H9 (cell line): ENCODE data around the gene BPIFB3. TPM values are rescaled to one million over a fixed set of nuclear protein-coding genes. Genes with fewer than 3 reads are reported as not detected.
A peak's percentile ranks its signal among the peaks of the same experiment; 100 is the strongest.

Experiments used
- DNase-seq: peaks from one replicate; pipeline ENCODE4 v3.0.0-alpha.2; 2017
- H2AFZ ChIP-seq: one replicate; pipeline ENCODE4 v1.6.1; 2013; ENCODE audit warnings: mild to moderate bottlenecking, low read length, control low read depth, moderate library complexity
- H2AK5ac ChIP-seq: 2 replicates; pipeline ENCODE4 v1.6.1; 2013; ENCODE audit warnings: low read length, control low read depth, mixed read lengths; ENCODE audit not compliant: insufficient read length
- H2BK120ac ChIP-seq: one replicate; pipeline ENCODE4 v1.6.1; 2013; ENCODE audit warnings: low read depth, mild to moderate bottlenecking, low read length, control low read depth, inconsistent platforms; ENCODE audit not compliant: poor library complexity, severe bottlenecking
- H2BK12ac ChIP-seq: 2 replicates; pipeline ENCODE4 v1.6.1; 2013; ENCODE audit warnings: low read length, control low read depth, mixed read lengths, low read depth; ENCODE audit not compliant: insufficient read length
- H2BK15ac ChIP-seq: 2 replicates; pipeline ENCODE4 v1.6.1; 2013; ENCODE audit warnings: low read depth, low read length, control low read depth
- H2BK20ac ChIP-seq: one replicate; pipeline ENCODE4 v1.6.1; 2013; ENCODE audit warnings: low read depth, mild to moderate bottlenecking, low read length, control low read depth, inconsistent platforms; ENCODE audit not compliant: poor library complexity, severe bottlenecking
- H2BK5ac ChIP-seq: 2 replicates; pipeline ENCODE4 v1.6.1; 2013; ENCODE audit warnings: low read length, control low read depth, mixed read lengths; ENCODE audit not compliant: insufficient read length
- H3K14ac ChIP-seq: 2 replicates; pipeline ENCODE4 v1.6.1; 2013; ENCODE audit warnings: low read length, control low read depth; ENCODE audit not compliant: insufficient read depth
- H3K18ac ChIP-seq: 2 replicates; pipeline ENCODE4 v1.6.1; 2013; ENCODE audit warnings: low read depth, mild to moderate bottlenecking, mixed read lengths, low read length, control low read depth; ENCODE audit not compliant: insufficient read length
- H3K23ac ChIP-seq: 2 replicates; pipeline ENCODE4 v1.6.1; 2013; ENCODE audit warnings: low read length, control low read depth, mixed read lengths, low read depth; ENCODE audit not compliant: insufficient read length
- H3K23me2 ChIP-seq: 2 replicates; pipeline ENCODE4 v1.6.1; 2013; ENCODE audit warnings: low read depth, mild to moderate bottlenecking, mixed read lengths, low read length, control low read depth; ENCODE audit not compliant: insufficient read length, poor library complexity, severe bottlenecking
- H3K27ac ChIP-seq: 2 replicates; pipeline ENCODE4 v1.5.1; 2013; ENCODE audit warnings: low read length, control low read depth, mixed read lengths, low read depth; ENCODE audit not compliant: insufficient read length
- H3K27me3 ChIP-seq: 2 replicates; pipeline ENCODE4 v1.6.1; 2013; ENCODE audit warnings: low read length, control low read depth, inconsistent platforms; ENCODE audit not compliant: insufficient read depth
- H3K4ac ChIP-seq: 2 replicates; pipeline ENCODE4 v1.6.1; 2013; ENCODE audit warnings: low read depth, mild to moderate bottlenecking, control low read depth, inconsistent platforms, low read length, moderate library complexity
- H3K4me1 ChIP-seq: 2 replicates; pipeline ENCODE4 v1.6.1; 2013; ENCODE audit warnings: low read length, control low read depth, inconsistent platforms; ENCODE audit not compliant: insufficient read depth
- H3K4me2 ChIP-seq: 2 replicates; pipeline ENCODE4 v1.6.1; 2013; ENCODE audit warnings: low read length, control low read depth, mixed read lengths; ENCODE audit not compliant: insufficient read length, insufficient read depth
- H3K56ac ChIP-seq: 2 replicates; pipeline ENCODE4 v1.6.1; 2013; ENCODE audit warnings: low read depth, mild to moderate bottlenecking, mixed read lengths, low read length, control low read depth; ENCODE audit not compliant: insufficient read length
- H3K79me1 ChIP-seq: 2 replicates; pipeline ENCODE4 v1.6.1; 2013; ENCODE audit warnings: low read depth, mild to moderate bottlenecking, moderate library complexity, low read length, control low read depth, inconsistent platforms; ENCODE audit not compliant: insufficient read depth, poor library complexity, severe bottlenecking
- H3K79me2 ChIP-seq: 2 replicates; pipeline ENCODE4 v1.6.1; 2013; ENCODE audit warnings: low read length, control low read depth, inconsistent platforms; ENCODE audit not compliant: insufficient read depth
- H3K9ac ChIP-seq: 2 replicates; pipeline ENCODE4 v1.6.1; 2013; ENCODE audit warnings: low read length, control low read depth, mixed read lengths; ENCODE audit not compliant: insufficient read length; ENCODE audit errors: extremely low read depth
- H3K9me3 ChIP-seq: one replicate; pipeline ENCODE4 v1.6.1; 2013; ENCODE audit warnings: low read depth, low read length, inconsistent platforms; ENCODE audit not compliant: control insufficient read depth
- H3T11ph ChIP-seq: one replicate; pipeline ENCODE4 v1.6.1; 2013; ENCODE audit warnings: mild to moderate bottlenecking, low read length, control low read depth, inconsistent platforms
- H4K20me1 ChIP-seq: one replicate; pipeline ENCODE4 v1.6.1; 2013; ENCODE audit not compliant: control insufficient read depth, insufficient read length, insufficient read depth
- H4K5ac ChIP-seq: 2 replicates; pipeline ENCODE4 v1.6.1; 2013; ENCODE audit warnings: low read depth, mild to moderate bottlenecking, mixed read lengths, low read length, control low read depth; ENCODE audit not compliant: insufficient read length
- H4K8ac ChIP-seq: replicated peaks from 2 replicates; pipeline ENCODE4 v1.6.1; 2013; ENCODE audit warnings: low read length, control low read depth, mixed read lengths, low read depth; ENCODE audit not compliant: insufficient read length
- H4K91ac ChIP-seq: 2 replicates; pipeline ENCODE4 v1.6.1; 2013; ENCODE audit warnings: low read depth, mild to moderate bottlenecking, moderate library complexity, mixed read lengths, low read length, control low read depth; ENCODE audit not compliant: insufficient read length
- H3K27ac Mint-ChIP-seq, 3 experiments: 2 replicates in 2 of 3; 3 replicates in 1 of 3; pipeline ENCODE4 v1.8.0; 2020 to 2021; ENCODE audit warnings: mixed read lengths in 3 of 3, mild to moderate bottlenecking in 1 of 3, moderate library complexity in 1 of 3
- H3K27me3 Mint-ChIP-seq: 2 replicates; pipeline ENCODE4 v1.8.0; 2021; ENCODE audit warnings: low read depth, mild to moderate bottlenecking, moderate library complexity, mixed read lengths
- H3K36me3 Mint-ChIP-seq, 3 experiments: 2 replicates in 2 of 3; 3 replicates in 1 of 3; pipeline ENCODE4 v1.8.0; 2020 to 2021; ENCODE audit warnings: low read depth in 3 of 3, mixed read lengths in 3 of 3; ENCODE audit not compliant: insufficient read depth in 1 of 3
- H3K4me1 Mint-ChIP-seq, 2 experiments: 2 replicates each; pipeline ENCODE4 v1.8.0; 2020; ENCODE audit warnings: mixed read lengths in 2 of 2
- H3K4me3 Mint-ChIP-seq, 2 experiments: 2 replicates in 1 of 2; 3 replicates in 1 of 2; pipeline ENCODE4 v1.8.0; 2020 to 2021; ENCODE audit warnings: mild to moderate bottlenecking in 2 of 2, mixed read lengths in 2 of 2, moderate library complexity in 1 of 2
- H3K9me3 Mint-ChIP-seq, 2 experiments: 2 replicates in 1 of 2; 3 replicates in 1 of 2; pipeline ENCODE4 v1.8.0; 2020; ENCODE audit warnings: mild to moderate bottlenecking in 2 of 2, mixed read lengths in 2 of 2, moderate library complexity in 1 of 2
- WGBS: extraction: QIAGEN DNeasy Blood & Tissue Kit; methylation state at CpG from one replicate; pipeline ENCODE4 v1.1.7; 2013; ENCODE audit warnings: missing lambda C conversion rate, low lambda C conversion rate, mixed read lengths; ENCODE audit not compliant: insufficient read length; ENCODE audit errors: extremely low coverage; 5-methylcytosine and 5-hydroxymethylcytosine counted together
- total RNA-seq: library from RNA; stranded (reverse); gene quantifications from 2 replicates; pipeline ENCODE4 v1.2.1, GENCODE V29; 2021
- TF ChIP-seq, protein P1 (sequence below): fragments of 200-600 bp; sonication (generic); conservative IDR thresholded peaks from 3 replicates; pipeline ENCODE4 v1.8.0; 2021; ENCODE audit warnings: antibody characterized with exemption, mild to moderate bottlenecking

Gene BPIFB3
- total RNA-seq, 1 experiment from 2014 or later: not detected

DNA sequence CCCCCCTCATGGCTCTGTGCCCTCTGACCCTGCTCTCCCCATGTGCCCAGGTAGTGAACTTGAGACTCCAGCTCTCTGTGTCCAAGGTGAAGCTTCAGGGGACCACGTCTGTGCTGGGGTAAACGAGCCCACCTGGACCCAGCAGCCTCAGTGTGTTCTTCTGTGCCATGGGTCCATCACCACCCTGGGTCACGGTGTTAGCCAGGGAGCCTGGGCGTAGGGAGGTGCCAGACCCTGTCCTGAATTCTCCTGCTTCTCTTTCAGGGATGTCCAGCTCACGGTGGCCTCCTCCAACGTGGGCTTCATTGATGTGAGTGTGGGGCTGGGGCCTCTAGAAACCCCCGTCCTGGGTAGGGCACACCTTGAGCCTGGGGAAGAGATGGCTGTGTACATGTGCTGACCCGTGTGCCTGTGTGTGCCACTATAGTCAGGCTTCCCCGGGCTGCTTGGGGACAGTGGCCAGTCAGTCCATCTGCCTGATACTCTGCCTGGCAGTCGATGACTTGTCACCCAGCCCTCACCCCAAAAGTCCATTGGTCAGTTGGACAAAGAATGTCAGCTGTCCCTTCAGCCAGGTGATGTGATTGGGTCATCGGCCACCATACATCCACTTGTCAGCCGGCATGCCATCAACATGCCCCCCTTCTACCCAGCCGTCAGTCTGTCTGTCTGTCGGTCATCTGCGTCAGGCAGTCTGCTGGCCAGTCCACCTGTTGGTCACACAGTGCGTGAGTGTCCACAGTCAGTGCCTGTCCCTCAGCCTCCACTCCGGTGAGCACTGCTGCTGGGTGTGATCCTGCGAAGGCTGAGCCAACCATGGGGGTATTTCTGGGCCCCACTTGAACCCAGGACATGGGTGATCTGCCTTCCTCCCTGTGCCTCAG, 33.2 kb upstream of the BPIFB3 start:
- no peak overlapping the region for H3K23ac ChIP-seq
- H3K14ac ChIP-seq: no peak overlapping the region; the same call in 1 of the 2 replicates
- no peak overlapping the region for H3K27ac ChIP-seq
- no peak overlapping the region for H2BK15ac ChIP-seq
- WGBS: no CpG with 5 or more reads among the region's 18 CpGs
- no peaks in the 10 kb centered on the region for H3K9me3 ChIP-seq
- no peak overlapping the region for H3K4ac ChIP-seq
- H3K79me2 ChIP-seq: no peaks in the 10 kb centered on the region
- no peaks in the 10 kb centered on the region for H3K36me3 Mint-ChIP-seq
- H3K79me1 ChIP-seq: no peaks in the 10 kb centered on the region
- no peak overlapping the region for H4K5ac ChIP-seq
- H4K91ac ChIP-seq: no peak overlapping the region
- H3K4me3 Mint-ChIP-seq: no peak overlapping the region
- no peaks in the 10 kb centered on the region for H3K27me3 ChIP-seq
- H2AK5ac ChIP-seq: no peak overlapping the region
- no peak overlapping the region for H3T11ph ChIP-seq
- no peak overlapping the region for H3K9ac ChIP-seq
- H4K8ac ChIP-seq: no peak overlapping the region
- peaks cover 3 to 6% of the 10 kb centered on the region in 2 experiments for H3K4me1 Mint-ChIP-seq
- no peak overlapping the region for H3K56ac ChIP-seq
- H3K4me2 ChIP-seq: no peak overlapping the region
- H3K23me2 ChIP-seq: no peaks in the 10 kb centered on the region
- no peaks in the 10 kb centered on the region for H3K4me1 ChIP-seq
- H3K18ac ChIP-seq: no peak overlapping the region
- H3K9me3 Mint-ChIP-seq: no peaks in the 10 kb centered on the region
- TF ChIP-seq, protein P1, sequence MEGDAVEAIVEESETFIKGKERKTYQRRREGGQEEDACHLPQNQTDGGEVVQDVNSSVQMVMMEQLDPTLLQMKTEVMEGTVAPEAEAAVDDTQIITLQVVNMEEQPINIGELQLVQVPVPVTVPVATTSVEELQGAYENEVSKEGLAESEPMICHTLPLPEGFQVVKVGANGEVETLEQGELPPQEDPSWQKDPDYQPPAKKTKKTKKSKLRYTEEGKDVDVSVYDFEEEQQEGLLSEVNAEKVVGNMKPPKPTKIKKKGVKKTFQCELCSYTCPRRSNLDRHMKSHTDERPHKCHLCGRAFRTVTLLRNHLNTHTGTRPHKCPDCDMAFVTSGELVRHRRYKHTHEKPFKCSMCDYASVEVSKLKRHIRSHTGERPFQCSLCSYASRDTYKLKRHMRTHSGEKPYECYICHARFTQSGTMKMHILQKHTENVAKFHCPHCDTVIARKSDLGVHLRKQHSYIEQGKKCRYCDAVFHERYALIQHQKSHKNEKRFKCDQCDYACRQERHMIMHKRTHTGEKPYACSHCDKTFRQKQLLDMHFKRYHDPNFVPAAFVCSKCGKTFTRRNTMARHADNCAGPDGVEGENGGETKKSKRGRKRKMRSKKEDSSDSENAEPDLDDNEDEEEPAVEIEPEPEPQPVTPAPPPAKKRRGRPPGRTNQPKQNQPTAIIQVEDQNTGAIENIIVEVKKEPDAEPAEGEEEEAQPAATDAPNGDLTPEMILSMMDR: no peak
- no peaks in the 10 kb centered on the region for H4K20me1 ChIP-seq
- H2BK20ac ChIP-seq: no peak overlapping the region
- no peak overlapping the region for H2BK5ac ChIP-seq
- no peak overlapping the region for H2BK120ac ChIP-seq
- DNase-seq: no peak
- H3K27me3 Mint-ChIP-seq: peaks cover 11% of the 10 kb centered on the region
- H2AFZ ChIP-seq: no peak overlapping the region
- peak overlapping the region in 1 of 3 experiments; percentile 19; a peak in 1 of 7 replicates for H3K27ac Mint-ChIP-seq
- H2BK12ac ChIP-seq: no peak overlapping the region
